Testis (tissue), 3 donors: Measurements from ENCODE around the gene BLVRB. TPM values are rescaled to one million over a fixed set of nuclear protein-coding genes. Genes with fewer than 3 reads are reported as not detected.
A peak's percentile ranks its signal among the peaks of the same experiment; 100 is the strongest.

ENCODE experiments used
- DNase-seq: peaks from one replicate; pipeline ENCODE4 v3.0.0-alpha.2; 2019
- H3K27ac ChIP-seq, 2 donors: fragments of 200-600 bp; sonication (generic); one replicate each; pipeline ENCODE4 v1.5.1; 2019
- H3K27me3 ChIP-seq: fragments of 200-600 bp; sonication (generic); one replicate; pipeline ENCODE4 v1.5.1; 2019
- H3K36me3 ChIP-seq: fragments of 200-600 bp; sonication (generic); one replicate; pipeline ENCODE4 v1.5.1; 2017; ENCODE audit warnings: low read depth; ENCODE audit errors: missing control alignments
- H3K4me1 ChIP-seq: fragments of 200-600 bp; sonication (generic); one replicate; pipeline ENCODE4 v1.5.1; 2019
- H3K4me3 ChIP-seq, 2 donors: fragments of 200-600 bp; sonication (generic); one replicate each; pipeline ENCODE4 v1.5.1; 2017 to 2019
- H3K9me3 ChIP-seq: fragments of 200-600 bp; sonication (generic); one replicate; pipeline ENCODE4 v1.5.1; 2017
- CTCF ChIP-seq, 3 experiments: fragments of 450-650 bp in 2 of 3; fragments of 200-600 bp in 1 of 3; sonication (generic) in 1 of 3; IDR thresholded peaks; one replicate each; pipeline ENCODE4 v1.5.1; 2016 to 2019; ENCODE audit warnings: antibody characterized with exemption in 3 of 3, mild to moderate bottlenecking in 2 of 3, moderate library complexity in 1 of 3
- POLR2A ChIP-seq: fragments of 450-650 bp; IDR thresholded peaks from one replicate; pipeline ENCODE4 v1.6.1; 2017; ENCODE audit warnings: antibody characterized with exemption, mild to moderate bottlenecking, moderate library complexity
- WGBS, 2 donors: methylation state at CpG; one replicate each; pipeline ENCODE4 v1.1.5; 2018; 5-methylcytosine and 5-hydroxymethylcytosine counted together
- intact Hi-C: fragments of 100-400 bp; cut with DNase I; formaldehyde crosslinking; loops from one replicate; pipeline ENCODE4 v1.15.1; 2023; ENCODE audit warnings: low total_unique reads
- polyA plus RNA-seq: library from polyadenylated mRNA; stranded (reverse); fragments of 350-450 nt; fragmentation: Illumina TruSeq; extraction: RNeasy Lipid Tissue Mini Kit (QIAGEN cat#74804); gene quantifications from one replicate; pipeline ENCODE4 v1.2.3, GENCODE V29; 2014; ENCODE audit warnings: low read depth, low replicate concordance; ENCODE audit not compliant: insufficient read depth
- total RNA-seq, 2 donors: library from RNA; depleted of rRNA; stranded (reverse); fragments of >200 nt; gene quantifications; one replicate each; pipeline ENCODE4 v1.2.3, GENCODE V29; 2016

BLVRB gene
- total and polyA plus RNA-seq, 3 donors from 2014 or later, result 25.0 to 43.3 (median 36.8) TPM

- TF ChIP-seq CTCF (IDR thresholded peaks at IDR 0.05) (no peak), POLR2A (no peak)
- Histone ChIP-seq H3K9me3 (no peaks in the 10 kb centered on the region), H3K4me1 (peaks cover 11% of the 10 kb centered on the region), H3K36me3 (no peaks in the 10 kb centered on the region), H3K27me3 (no peaks in the 10 kb centered on the region), H3K4me3 (no peak overlapping the region), H3K27ac (no peak overlapping the region)
- intact Hi-C loops, result no loop called here
- no peak for DNase-seq
- WGBS, 2 donors, result 96% methylated on average over 3 of the region's 3 CpGs
These were observed 5.6 kb upstream of the BLVRB start for GRCh38 chr19:40471111-40471510.

- H3K27ac ChIP-seq, result no peak overlapping the region
- no peaks in the 10 kb centered on the region for H3K36me3 ChIP-seq
- intact Hi-C loops, result no loop called here
- H3K27me3 ChIP-seq, result no peaks in the 10 kb centered on the region
- no peaks in the 10 kb centered on the region for H3K9me3 ChIP-seq
- TF ChIP-seq CTCF (IDR thresholded peaks at IDR 0.05) (no peak), POLR2A (no peak)
- peaks cover 26% of the 10 kb centered on the region for H3K4me1 ChIP-seq
- 89 to 93% methylated on average over 6 of the region's 6 CpGs for WGBS, 2 donors
- no peak for DNase-seq
- no peak overlapping the region for H3K4me3 ChIP-seq
These were observed 3.5 kb upstream of the BLVRB start for GRCh38 chr19:40469011-40469410.

- no peaks in the 10 kb centered on the region for H3K9me3 ChIP-seq
- H3K27me3 ChIP-seq, result no peaks in the 10 kb centered on the region
- 5 to 16% methylated on average over 6 to 40 of the region's 87 CpGs for WGBS, 2 donors
- H3K36me3 ChIP-seq, result no peaks in the 10 kb centered on the region
- intact Hi-C loops, result no loop called here
- peak within 1 kb of the TSS; percentile 57 to 80 for H3K4me3 ChIP-seq
- H3K4me1 ChIP-seq, result peaks cover 26% of the 10 kb centered on the region
- H3K27ac ChIP-seq, result peak within 1 kb of the TSS in 1 of 2 donors; percentile 9
- TF ChIP-seq POLR2A (no peak), CTCF (IDR thresholded peaks at IDR 0.05) (no peak)
- no peak for DNase-seq
These were observed 1.6 kb upstream of the BLVRB start, which contains the start of gene SPTBN4 for GRCh38 chr19:40466985-40467734. TSS of gene SPTBN4 (plus strand) at chr19:40467001. CDS start at chr19:40472622, 5,621 bp downstream.

DNA sequence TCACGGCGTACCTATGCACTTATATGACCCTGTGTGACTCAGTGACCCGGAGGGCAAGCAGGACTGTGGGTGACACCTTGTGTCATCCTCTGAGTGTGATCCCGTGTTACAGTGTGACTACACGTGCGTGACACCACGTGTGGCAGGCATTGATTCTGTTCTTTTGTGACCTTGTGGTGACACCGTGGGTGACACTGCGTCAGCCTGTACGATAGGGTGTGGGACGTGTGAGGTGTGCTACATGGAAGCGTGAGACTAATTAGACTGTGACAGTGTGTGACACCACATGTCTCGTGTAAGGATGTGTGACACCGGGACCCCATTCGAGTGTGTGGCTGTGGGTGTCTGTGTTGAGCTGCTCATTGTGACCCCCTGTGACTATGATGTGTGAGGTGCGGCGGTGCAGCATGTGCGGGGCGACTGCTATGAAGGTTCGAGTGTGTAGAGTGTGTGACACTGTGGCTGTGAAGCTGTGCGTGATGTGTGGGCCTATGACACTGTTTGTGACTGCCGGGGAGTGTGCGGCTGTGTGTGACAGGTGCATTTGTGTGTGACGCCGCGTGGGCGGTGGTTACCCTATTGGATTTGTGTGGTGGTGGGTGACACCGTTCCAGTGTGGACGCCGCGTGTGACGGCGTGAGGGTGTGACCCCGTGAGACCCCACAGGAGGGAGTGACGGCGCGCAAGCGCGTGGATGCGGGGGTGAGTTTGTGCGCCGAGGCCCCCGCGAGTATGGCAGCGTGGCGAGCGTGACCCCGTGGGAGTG lies 857 bp upstream of the BLVRB start:
- intact Hi-C loops, result no loop called here
- Histone ChIP-seq H3K4me1 (peaks cover 26% of the 10 kb centered on the region), H3K27me3 (no peaks in the 10 kb centered on the region), H3K4me3 (peak overlapping the region; percentile 57 to 80), H3K9me3 (no peaks in the 10 kb centered on the region), H3K36me3 (no peaks in the 10 kb centered on the region), H3K27ac (peak overlapping the region in 1 of 2 donors; percentile 9)
- DNase-seq, result peak; percentile 39
- TF ChIP-seq POLR2A, result no peak
- TF ChIP-seq CTCF (IDR thresholded peaks at IDR 0.05), result no peak
- WGBS, 2 donors, result 5 to 20% methylated on average over 17 to 48 of the region's 48 CpGs
